ENCODE results near the gene MAP3K12.
"Not testable (repeated sequence)": the region's sequence is repeated elsewhere in the genome, so short reads cannot be mapped to it uniquely, and the experiment has no call there.

Gene MAP3K12

DNA sequence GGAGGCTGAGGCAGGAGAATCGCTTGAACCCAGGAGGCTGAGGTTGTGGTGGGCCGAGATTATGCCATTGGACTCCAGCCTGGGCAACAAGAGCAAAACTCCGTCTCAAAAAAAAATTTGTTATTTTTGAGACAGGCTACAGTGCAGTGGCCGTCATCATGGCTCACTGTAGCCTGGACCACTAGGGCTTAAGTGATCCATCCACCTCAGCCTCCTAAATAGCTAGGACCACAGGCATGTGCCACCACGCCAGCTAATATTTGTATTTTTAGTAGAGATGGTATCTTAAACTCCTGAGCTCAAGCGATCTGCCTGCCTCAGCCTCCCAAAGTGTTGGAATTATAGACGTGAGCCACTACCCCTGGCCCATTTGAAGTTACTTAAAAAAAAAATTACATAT is 48.3 kb downstream of the MAP3K12 start:
- no peaks in the 10 kb centered on the region for H3K27me3 ChIP-seq (ENCODE audit: low read depth, low read length)
- no peak overlapping the region for H3K27ac ChIP-seq (ENCODE audit: low read length)
- H3K4me3 ChIP-seq (ENCODE audit: low read depth in 1 of 2, low read length in 2 of 2): no peak overlapping the region
- H3K4me1 ChIP-seq (ENCODE audit: control insufficient read depth in 1 of 2, insufficient read depth in 2 of 2, low read length in 2 of 2): peaks cover 13 to 19% of the 10 kb centered on the region in 2 donors
- H3K36me3 ChIP-seq (ENCODE audit: control insufficient read depth in 1 of 2, insufficient read depth in 2 of 2, low read length in 2 of 2): peaks cover 24 to 33% of the 10 kb centered on the region in 2 donors
- H3K9me3 ChIP-seq (ENCODE audit: control insufficient read depth in 1 of 2, low read length in 2 of 2): no peaks in the 10 kb centered on the region

DNA sequence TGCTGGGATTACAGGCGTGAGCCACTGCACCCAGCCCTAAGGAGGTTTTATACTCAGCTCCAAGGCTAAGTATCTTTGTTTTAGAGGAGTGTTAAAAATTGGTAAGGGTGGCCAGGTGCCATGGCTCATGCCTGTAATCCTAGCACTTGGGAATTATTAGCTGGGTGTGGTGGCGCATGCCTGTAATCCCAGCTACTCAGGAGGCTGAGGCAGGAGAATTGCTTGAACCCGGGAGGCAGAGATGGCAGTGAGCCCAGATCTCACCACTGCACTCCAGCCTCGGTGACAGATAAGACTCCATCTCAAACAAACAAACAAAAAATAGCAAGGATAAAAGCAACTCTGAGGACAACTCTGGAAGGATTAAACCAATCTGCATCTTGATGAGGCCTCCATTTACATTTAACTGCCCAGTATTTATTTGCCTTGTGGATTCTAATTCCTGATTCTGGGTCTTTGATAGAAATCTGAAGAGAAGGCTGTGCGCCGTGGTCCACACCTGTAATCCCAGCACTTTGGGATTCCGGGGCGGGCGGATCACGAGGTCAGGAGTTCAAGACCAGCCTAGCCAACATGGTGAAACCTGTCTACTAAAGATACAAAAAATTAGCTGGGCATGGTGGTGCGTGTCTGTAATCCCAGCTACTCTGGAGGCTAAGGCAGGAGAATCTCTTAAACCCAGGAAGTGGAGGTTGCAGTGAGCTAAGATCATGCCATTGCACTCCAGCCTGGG is 54.5 kb downstream of the MAP3K12 start:
- H3K4me1 ChIP-seq (ENCODE audit: control insufficient read depth in 1 of 2, insufficient read depth in 2 of 2, low read length in 2 of 2): peaks cover 0 to 14% of the 10 kb centered on the region in 2 donors
- H3K27me3 ChIP-seq (ENCODE audit: low read depth, low read length); H3K27ac ChIP-seq (ENCODE audit: low read length); H3K9me3 ChIP-seq (ENCODE audit: control insufficient read depth in 1 of 2, low read length in 2 of 2); H3K4me3 ChIP-seq (ENCODE audit: low read depth in 1 of 2, low read length in 2 of 2): not testable (repeated sequence)
- peaks cover 14 to 31% of the 10 kb centered on the region in 2 donors for H3K36me3 ChIP-seq (ENCODE audit: control insufficient read depth in 1 of 2, insufficient read depth in 2 of 2, low read length in 2 of 2)

DNA sequence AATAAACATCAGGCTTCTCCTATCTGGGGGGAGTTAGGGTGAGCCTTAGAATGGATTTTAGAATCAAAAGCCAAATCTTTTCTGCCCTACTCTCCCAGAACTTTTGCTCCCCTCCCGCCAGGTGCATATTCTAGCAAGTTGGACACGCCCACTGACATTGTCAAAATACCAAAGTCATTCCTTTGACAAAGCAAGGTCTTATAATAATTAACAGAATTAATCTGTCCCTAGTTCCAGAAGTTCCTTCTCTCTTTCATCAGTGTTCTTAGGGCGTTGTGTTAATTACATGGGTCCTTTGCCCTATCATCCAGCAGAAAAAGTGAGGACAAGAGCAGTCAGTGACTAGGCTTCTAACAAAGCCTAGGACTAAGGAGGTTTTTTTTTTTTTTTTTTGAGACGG is 55.3 kb downstream of the MAP3K12 start:
- Histone ChIP-seq H3K27ac (ENCODE audit: low read length) (no peak overlapping the region), H3K4me3 (ENCODE audit: low read depth in 1 of 2, low read length in 2 of 2) (no peak overlapping the region), H3K4me1 (ENCODE audit: control insufficient read depth in 1 of 2, insufficient read depth in 2 of 2, low read length in 2 of 2) (peaks cover 0 to 14% of the 10 kb centered on the region in 2 donors), H3K9me3 (ENCODE audit: control insufficient read depth in 1 of 2, low read length in 2 of 2) (no peaks in the 10 kb centered on the region), H3K36me3 (ENCODE audit: control insufficient read depth in 1 of 2, insufficient read depth in 2 of 2, low read length in 2 of 2) (peaks cover 14 to 31% of the 10 kb centered on the region in 2 donors), H3K27me3 (ENCODE audit: low read depth, low read length) (no peaks in the 10 kb centered on the region)

DNA sequence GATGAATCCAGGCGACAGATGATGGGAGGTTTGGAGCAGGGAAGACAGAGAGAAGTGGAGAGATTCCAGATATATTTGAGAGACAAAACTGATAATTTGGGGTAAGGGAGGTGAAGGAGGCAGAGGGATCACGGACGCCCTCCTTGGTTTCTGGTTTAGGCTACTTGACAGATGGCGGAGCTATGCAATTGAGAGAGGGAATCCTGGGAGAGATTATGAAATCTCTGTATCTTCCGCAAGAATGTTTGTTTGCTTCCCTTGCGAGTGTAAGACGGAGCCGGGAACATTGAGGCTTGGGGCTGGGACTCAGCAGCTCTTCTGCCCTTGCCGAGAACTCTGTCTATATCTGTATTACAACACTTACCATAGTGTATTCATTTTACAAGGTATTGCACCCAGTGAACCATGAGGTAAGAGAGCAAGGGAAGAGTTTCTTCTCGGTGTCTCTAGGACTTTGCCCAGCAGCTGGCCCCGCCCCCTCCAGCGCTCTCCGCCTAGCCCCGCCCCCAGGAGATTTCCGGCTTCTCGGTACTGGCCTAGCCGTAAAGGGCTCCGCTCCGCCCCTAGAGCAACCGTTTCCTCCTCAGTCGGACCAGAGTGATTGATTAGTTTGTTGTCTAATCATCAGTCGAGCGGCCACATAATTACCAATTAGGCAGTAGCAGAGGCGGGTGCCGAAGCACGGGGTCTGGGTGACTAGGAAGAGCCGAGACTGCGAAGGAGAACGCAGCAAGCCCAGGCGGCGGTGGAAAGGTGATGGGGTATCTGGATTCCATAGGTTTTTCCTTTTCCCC is 58.0 kb downstream of the MAP3K12 start, which contains the start of gene PRR13:
Gene PRR13 (plus strand): TSS at position 695 of the 794 bp plus-strand sequence. CDS start 981 bp downstream, outside the sequence.
- no peaks in the 10 kb centered on the region for H3K9me3 ChIP-seq (ENCODE audit: control insufficient read depth in 1 of 2, low read length in 2 of 2)
- peak within 1 kb of the TSS; percentile 93 for H3K27ac ChIP-seq (ENCODE audit: low read length)
- peak within 1 kb of the TSS; percentile 79 to 91 for H3K4me3 ChIP-seq (ENCODE audit: low read depth in 1 of 2, low read length in 2 of 2)
- H3K27me3 ChIP-seq (ENCODE audit: low read depth, low read length): no peaks in the 10 kb centered on the region
- H3K36me3 ChIP-seq (ENCODE audit: control insufficient read depth in 1 of 2, insufficient read depth in 2 of 2, low read length in 2 of 2): peaks cover 11 to 17% of the 10 kb centered on the region in 2 donors
- peaks cover 0 to 14% of the 10 kb centered on the region in 2 donors for H3K4me1 ChIP-seq (ENCODE audit: control insufficient read depth in 1 of 2, insufficient read depth in 2 of 2, low read length in 2 of 2)

DNA sequence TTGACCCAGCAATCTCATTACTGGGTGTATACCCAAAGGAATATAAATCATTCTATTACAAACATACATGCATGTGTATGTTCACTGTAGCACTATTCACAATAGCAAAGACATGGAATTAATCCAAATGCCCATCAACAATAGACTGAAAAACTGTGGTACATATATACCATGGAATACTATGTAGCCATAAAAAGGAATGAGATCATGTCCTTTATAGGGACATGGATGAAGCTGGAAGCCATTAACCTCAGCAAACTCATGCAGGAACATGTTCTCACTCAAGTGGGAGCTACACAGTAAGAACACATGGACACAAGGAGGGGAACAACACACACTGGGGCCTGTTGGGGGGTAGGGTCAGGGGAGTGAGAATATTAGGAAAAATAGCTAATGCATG is 59.7 kb downstream of the MAP3K12 start:
- H3K4me1 ChIP-seq (ENCODE audit: control insufficient read depth in 1 of 2, insufficient read depth in 2 of 2, low read length in 2 of 2): peaks cover 0 to 12% of the 10 kb centered on the region in 2 donors
- not testable (repeated sequence) for H3K4me3 ChIP-seq (ENCODE audit: low read depth in 1 of 2, low read length in 2 of 2); H3K9me3 ChIP-seq (ENCODE audit: control insufficient read depth in 1 of 2, low read length in 2 of 2); H3K27me3 ChIP-seq (ENCODE audit: low read depth, low read length); H3K36me3 ChIP-seq (ENCODE audit: control insufficient read depth in 1 of 2, insufficient read depth in 2 of 2, low read length in 2 of 2); H3K27ac ChIP-seq (ENCODE audit: low read length)

DNA sequence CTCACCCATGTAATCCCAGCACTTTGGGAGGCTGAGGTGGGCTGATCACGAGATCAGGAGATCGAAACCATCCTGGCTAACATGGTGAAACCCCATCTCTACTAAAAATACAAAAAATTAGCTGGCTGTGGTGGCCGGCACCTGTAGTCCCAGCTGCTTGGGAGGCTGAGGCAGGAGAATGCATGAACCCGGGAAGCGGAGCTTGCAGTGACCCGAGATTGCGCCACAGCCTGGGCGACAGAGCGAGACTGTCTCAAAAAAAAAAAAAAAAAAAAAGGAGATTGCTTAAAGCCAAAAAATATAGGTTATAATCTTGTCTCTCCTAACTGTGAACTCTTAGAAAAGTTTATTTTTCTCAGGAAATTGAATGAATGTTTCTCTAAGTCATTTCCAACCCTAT is 63.9 kb downstream of the MAP3K12 start:
- not testable (repeated sequence) for H3K27me3 ChIP-seq (ENCODE audit: low read depth, low read length); H3K9me3 ChIP-seq (ENCODE audit: control insufficient read depth in 1 of 2, low read length in 2 of 2); H3K4me3 ChIP-seq (ENCODE audit: low read depth in 1 of 2, low read length in 2 of 2); H3K27ac ChIP-seq (ENCODE audit: low read length); H3K36me3 ChIP-seq (ENCODE audit: control insufficient read depth in 1 of 2, insufficient read depth in 2 of 2, low read length in 2 of 2); H3K4me1 ChIP-seq (ENCODE audit: control insufficient read depth in 1 of 2, insufficient read depth in 2 of 2, low read length in 2 of 2)

DNA sequence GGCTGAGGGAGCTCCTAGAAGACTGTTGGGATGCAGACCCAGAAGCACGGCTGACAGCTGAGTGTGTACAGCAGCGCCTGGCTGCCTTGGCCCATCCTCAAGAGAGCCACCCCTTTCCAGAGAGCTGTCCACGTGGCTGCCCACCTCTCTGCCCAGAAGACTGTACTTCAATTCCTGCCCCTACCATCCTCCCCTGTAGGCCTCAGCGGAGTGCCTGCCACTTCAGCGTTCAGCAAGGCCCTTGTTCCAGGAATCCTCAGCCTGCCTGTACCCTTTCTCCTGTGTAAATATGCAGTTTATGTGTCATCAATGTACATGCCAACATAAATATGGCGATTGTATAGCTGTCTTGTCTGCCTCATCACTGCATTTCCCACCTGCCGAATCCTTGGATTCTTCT is 68.1 kb downstream of the MAP3K12 start:
- Histone ChIP-seq H3K4me3 (ENCODE audit: low read depth in 1 of 2, low read length in 2 of 2) (no peak overlapping the region), H3K9me3 (ENCODE audit: control insufficient read depth in 1 of 2, low read length in 2 of 2) (no peaks in the 10 kb centered on the region), H3K36me3 (ENCODE audit: control insufficient read depth in 1 of 2, insufficient read depth in 2 of 2, low read length in 2 of 2) (no peaks in the 10 kb centered on the region), H3K27ac (ENCODE audit: low read length) (no peak overlapping the region), H3K4me1 (ENCODE audit: control insufficient read depth in 1 of 2, insufficient read depth in 2 of 2, low read length in 2 of 2) (no peaks in the 10 kb centered on the region), H3K27me3 (ENCODE audit: low read depth, low read length) (no peaks in the 10 kb centered on the region)

DNA sequence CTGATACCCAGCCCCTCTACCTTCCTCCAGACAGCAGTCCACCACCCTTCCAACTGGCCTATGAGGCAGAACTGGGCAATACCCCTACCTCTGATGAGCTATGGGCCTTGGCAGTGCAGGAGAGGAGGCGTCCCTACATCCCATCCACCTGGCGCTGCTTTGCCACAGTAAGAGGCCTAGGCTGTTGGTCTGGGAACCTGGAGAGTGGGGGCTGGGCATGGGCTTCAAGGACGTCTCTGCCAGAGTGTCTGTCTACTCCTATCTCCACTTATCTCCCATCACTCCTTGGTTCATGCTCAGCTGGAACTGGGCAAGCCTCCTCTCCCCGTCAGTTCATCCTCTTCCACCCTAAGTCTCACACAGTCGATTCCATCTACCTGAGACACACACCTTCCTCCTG is 69.1 kb downstream of the MAP3K12 start:
- Histone ChIP-seq H3K4me1 (ENCODE audit: control insufficient read depth in 1 of 2, insufficient read depth in 2 of 2, low read length in 2 of 2) (no peaks in the 10 kb centered on the region), H3K27me3 (ENCODE audit: low read depth, low read length) (no peaks in the 10 kb centered on the region), H3K9me3 (ENCODE audit: control insufficient read depth in 1 of 2, low read length in 2 of 2) (no peaks in the 10 kb centered on the region), H3K27ac (ENCODE audit: low read length) (no peak overlapping the region), H3K36me3 (ENCODE audit: control insufficient read depth in 1 of 2, insufficient read depth in 2 of 2, low read length in 2 of 2) (no peaks in the 10 kb centered on the region), H3K4me3 (ENCODE audit: low read depth in 1 of 2, low read length in 2 of 2) (no peak overlapping the region)
